NT2/D1 (cell line): ENCODE measurements around the gene CEP112.

Experiments
- SUZ12 ChIP-seq: IDR thresholded peaks from 2 replicates; pipeline ENCODE4 v1.6.1; 2011; ENCODE audit not compliant: insufficient read length, insufficient read depth; ENCODE audit errors: extremely low read depth
- YY1 ChIP-seq: IDR thresholded peaks from 2 replicates; pipeline ENCODE4 v1.6.1; 2011; ENCODE audit not compliant: insufficient read length, insufficient read depth

GRCh38 chr17:66018786-66019185 lies 173.1 kb downstream of the CEP112 start:
- no peak for TF ChIP-seq YY1
- TF ChIP-seq SUZ12 = no peak
